ENCODE data around the gene RAB11FIP5. TPM values are rescaled to one million over a fixed set of nuclear protein-coding genes. Genes with fewer than 3 reads are reported as not detected.

The RAB11FIP5 gene
- total and polyA plus RNA-seq, 4 donors = 14.4 to 51.5 (median 36.2) TPM

- no peak overlapping the region for H3K4me3 ChIP-seq (ENCODE audit: low read length in 2 of 2)
- ATAC-seq (ENCODE audit: low FRiP score) = no peak
- DNase-seq = no peak
- no peaks in the 10 kb centered on the region for H3K36me3 ChIP-seq (ENCODE audit: control insufficient read depth in 1 of 2, insufficient read depth in 2 of 2, low read length in 1 of 2)
- intact Hi-C loops (cut with DNase I) = loop anchor here in 1 of 2 donors (2.0 kb wide), 1 partner anchor 20 kb away; no protein-coding TSS in a partner anchor
- no peaks in the 10 kb centered on the region for H3K27me3 ChIP-seq (ENCODE audit: control insufficient read depth in 1 of 2, insufficient read depth in 2 of 2, low read length in 1 of 2)
- peaks cover 0 to 4% of the 10 kb centered on the region in 2 donors for H3K4me1 ChIP-seq (ENCODE audit: control insufficient read depth in 1 of 2, insufficient read depth in 2 of 2, low read length in 2 of 2)
- WGBS, 2 donors = 34 to 42% methylated on average over 7 of the region's 7 CpGs
- peak overlapping the region in 1 of 2 donors; percentile 4 for H3K27ac ChIP-seq (ENCODE audit: low read depth in 1 of 2, low read length in 2 of 2)
- H3K9me3 ChIP-seq (ENCODE audit: control insufficient read depth, low read length) = no peaks in the 10 kb centered on the region
Observed at GRCh38 chr2:73091164-73091563, 21.6 kb downstream of the RAB11FIP5 start.

DNA sequence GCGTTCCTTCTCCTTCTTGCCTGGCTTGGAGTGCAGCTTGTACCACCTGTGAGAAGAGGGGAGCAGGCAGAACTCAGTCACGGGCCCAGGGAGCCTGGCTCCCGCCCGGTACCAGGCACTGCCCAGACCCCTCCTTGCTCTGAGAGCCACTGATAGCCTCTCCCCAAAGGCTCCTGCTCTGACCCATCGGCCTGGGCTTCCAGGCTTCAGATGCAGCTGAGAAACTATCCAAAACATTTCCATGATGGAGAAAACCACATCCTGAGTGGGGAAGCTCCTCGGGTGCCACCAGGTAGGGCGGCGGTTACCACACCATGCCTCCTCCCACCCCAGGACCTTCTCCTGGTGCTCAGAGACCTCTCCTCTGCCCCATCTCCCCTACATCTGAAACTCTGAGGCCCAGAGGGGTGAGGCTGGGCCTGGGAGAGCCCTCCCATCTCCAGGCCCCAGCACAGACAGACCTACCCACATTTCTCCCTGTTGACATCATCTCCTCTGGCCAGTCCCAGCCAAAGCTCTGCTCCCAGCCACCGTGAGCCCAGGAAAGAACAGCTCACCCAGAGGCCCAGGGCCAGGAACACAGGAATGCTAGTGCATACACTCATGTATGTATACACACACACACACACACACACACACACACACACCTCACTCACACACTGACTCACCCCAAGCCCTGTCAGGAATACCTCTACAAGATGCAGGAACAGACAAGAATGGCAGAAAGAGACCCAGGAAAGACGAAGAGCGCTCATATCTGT lies 23.3 kb downstream of the RAB11FIP5 start:
- Histone ChIP-seq H3K4me1 (ENCODE audit: control insufficient read depth in 1 of 2, insufficient read depth in 2 of 2, low read length in 2 of 2) (peaks cover 2 to 4% of the 10 kb centered on the region in 2 donors), H3K36me3 (ENCODE audit: control insufficient read depth in 1 of 2, insufficient read depth in 2 of 2, low read length in 1 of 2) (no peaks in the 10 kb centered on the region), H3K27ac (ENCODE audit: low read depth in 1 of 2, low read length in 2 of 2) (peak overlapping the region; percentile 40 to 86), H3K9me3 (ENCODE audit: control insufficient read depth, low read length) (no peaks in the 10 kb centered on the region), H3K27me3 (ENCODE audit: control insufficient read depth in 1 of 2, insufficient read depth in 2 of 2, low read length in 1 of 2) (no peaks in the 10 kb centered on the region), H3K4me3 (ENCODE audit: low read length in 2 of 2) (peak overlapping the region in 1 of 2 donors; percentile 2)
- ATAC-seq (ENCODE audit: low FRiP score) (peak; percentile 81), DNase-seq (peak; percentile 93 to 95)
- WGBS, 2 donors = 18 to 22% methylated on average over 11 of the region's 11 CpGs
- intact Hi-C loops (cut with DNase I) = loop anchor here (1.0 to 10.0 kb wide), 6 partner anchors 21 to 202 kb away; partner anchors contain the start of genes SMYD5 (in 2 of the 2) and SPR (in 1 of the 2)

- H3K27ac ChIP-seq (ENCODE audit: low read depth in 1 of 2, low read length in 2 of 2) = peak overlapping the region; percentile 40 to 86
Observed at GRCh38 chr2:73088703-73089102, 24.0 kb downstream of the RAB11FIP5 start.

DNA sequence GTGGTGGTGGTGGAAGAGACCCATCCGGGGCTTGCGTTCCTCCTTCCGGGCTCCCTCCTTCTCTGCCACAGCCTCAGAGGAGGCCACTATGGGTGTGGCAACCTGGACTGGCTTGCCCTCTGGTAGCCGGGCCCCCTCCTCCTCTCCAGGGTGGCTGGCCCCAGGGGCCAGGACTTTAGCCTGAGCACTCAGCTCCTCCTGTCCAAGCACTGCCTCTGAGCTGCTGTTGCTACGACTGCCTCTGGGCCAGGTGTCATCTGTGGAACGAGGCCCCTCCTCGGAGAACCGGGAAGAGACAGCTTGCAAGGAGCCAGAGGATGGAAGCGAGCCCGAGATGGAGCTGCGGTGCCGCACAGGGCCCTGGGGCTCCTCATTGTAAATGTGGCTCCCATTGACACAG lies 24.5 kb downstream of the RAB11FIP5 start:
- H3K4me1 ChIP-seq (ENCODE audit: control insufficient read depth in 1 of 2, insufficient read depth in 2 of 2, low read length in 2 of 2) = peaks cover 2 to 4% of the 10 kb centered on the region in 2 donors
- intact Hi-C loops (cut with DNase I) = loop anchor here (5.0 to 10.0 kb wide), 4 partner anchors 34 to 201 kb away; partner anchors contain the start of genes SMYD5 (in 2 of the 2) and SPR (in 1 of the 2)

More at GRCh38 chr2:73088703-73089102, 24.0 kb downstream of the RAB11FIP5 start:
- ATAC-seq (ENCODE audit: low FRiP score) (no peak), DNase-seq (peak in 1 of 2 donors; percentile 44)
- peak overlapping the region in 1 of 2 donors; percentile 2 for H3K4me3 ChIP-seq (ENCODE audit: low read length in 2 of 2)
- intact Hi-C loops (cut with DNase I) = loop anchor here (1.0 to 10.0 kb wide), 5 partner anchors 34 to 201 kb away; partner anchors contain the start of genes SMYD5 (in 2 of the 2) and SPR (in 1 of the 2)
- H3K36me3 ChIP-seq (ENCODE audit: control insufficient read depth in 1 of 2, insufficient read depth in 2 of 2, low read length in 1 of 2) = no peaks in the 10 kb centered on the region
- H3K9me3 ChIP-seq (ENCODE audit: control insufficient read depth, low read length) = no peaks in the 10 kb centered on the region
- no peaks in the 10 kb centered on the region for H3K27me3 ChIP-seq (ENCODE audit: control insufficient read depth in 1 of 2, insufficient read depth in 2 of 2, low read length in 1 of 2)
- WGBS, 2 donors = 45 to 51% methylated on average over 14 of the region's 14 CpGs
- H3K4me1 ChIP-seq (ENCODE audit: control insufficient read depth in 1 of 2, insufficient read depth in 2 of 2, low read length in 2 of 2) = peaks cover 2 to 4% of the 10 kb centered on the region in 2 donors

DNA sequence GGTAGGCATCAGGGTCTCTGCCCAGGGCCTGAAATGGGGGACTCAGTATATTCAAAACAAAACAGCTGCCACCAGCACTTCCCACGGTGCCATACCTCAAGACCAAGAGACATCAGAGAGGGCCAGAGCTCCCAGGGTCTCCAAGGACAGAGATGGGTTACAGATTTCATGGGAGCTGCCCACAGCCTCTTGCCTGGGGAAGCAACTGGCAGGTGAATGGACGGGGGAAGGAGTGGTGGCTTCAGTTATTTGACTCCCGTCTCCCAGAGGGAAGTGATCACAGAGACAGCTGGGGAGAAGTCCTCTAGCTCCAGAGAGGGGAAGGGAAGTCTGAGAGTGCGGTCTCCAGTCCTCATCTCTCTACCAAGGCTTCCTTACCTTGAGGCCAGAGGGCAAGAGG lies 25.4 kb downstream of the RAB11FIP5 start:
- intact Hi-C loops (cut with DNase I) = loop anchor here (5.0 to 10.0 kb wide), 4 partner anchors 35 to 200 kb away; partner anchors contain the start of genes SMYD5 (in 2 of the 2) and SPR (in 1 of the 2)
- no peak overlapping the region for H3K4me3 ChIP-seq (ENCODE audit: low read length in 2 of 2)

More for the DNA sequence above, 24.5 kb downstream of the RAB11FIP5 start:
- Histone ChIP-seq H3K4me3 (ENCODE audit: low read length in 2 of 2) (peak overlapping the region in 1 of 2 donors; percentile 4), H3K36me3 (ENCODE audit: control insufficient read depth in 1 of 2, insufficient read depth in 2 of 2, low read length in 1 of 2) (no peaks in the 10 kb centered on the region), H3K9me3 (ENCODE audit: control insufficient read depth, low read length) (no peaks in the 10 kb centered on the region), H3K27me3 (ENCODE audit: control insufficient read depth in 1 of 2, insufficient read depth in 2 of 2, low read length in 1 of 2) (no peaks in the 10 kb centered on the region), H3K27ac (ENCODE audit: low read depth in 1 of 2, low read length in 2 of 2) (peak overlapping the region in 1 of 2 donors; percentile 86)
- DNase-seq = peak in 1 of 2 donors; percentile 44
- WGBS, 2 donors = 30 to 31% methylated on average over 12 of the region's 12 CpGs
- no peak for ATAC-seq (ENCODE audit: low FRiP score)

DNA sequence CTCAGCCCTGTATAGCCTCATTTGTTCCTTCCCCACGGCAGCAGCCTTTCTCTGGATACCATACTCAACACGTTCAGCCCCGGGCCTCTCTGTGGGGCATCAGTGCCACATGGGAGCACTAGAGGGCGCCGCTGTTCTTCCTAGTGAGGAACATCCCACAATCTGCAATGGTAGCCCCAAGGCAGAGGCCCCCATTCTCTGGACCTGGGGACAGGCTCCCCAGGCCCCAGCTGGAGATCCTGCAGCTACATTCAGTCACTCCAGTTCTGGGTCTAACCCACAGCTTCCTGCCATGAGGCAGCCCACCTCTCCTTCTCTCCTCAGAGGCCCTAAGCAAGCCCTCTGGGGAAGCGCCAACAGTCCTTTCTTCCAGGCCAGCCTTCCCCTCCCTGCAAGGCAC lies 27.1 kb downstream of the RAB11FIP5 start:
- intact Hi-C loops (cut with DNase I) = loop anchor here (1.0 to 10.0 kb wide), 6 partner anchors 37 to 198 kb away; partner anchors contain the start of genes SMYD5 (in 2 of the 2) and SPR (in 1 of the 2)
- whole genome bisulfite sequencing, 2 donors = 14% methylated on average over 6 of the region's 6 CpGs
- H3K4me1 ChIP-seq (ENCODE audit: control insufficient read depth in 1 of 2, insufficient read depth in 2 of 2, low read length in 2 of 2) = peaks cover 2 to 4% of the 10 kb centered on the region in 2 donors
- ATAC-seq (ENCODE audit: low FRiP score) (peak; percentile 78), DNase-seq (peak; percentile 88 to 96)
- no peak overlapping the region for H3K4me3 ChIP-seq (ENCODE audit: low read length in 2 of 2)
- no peak overlapping the region for H3K27ac ChIP-seq (ENCODE audit: low read depth in 1 of 2, low read length in 2 of 2)
- no peaks in the 10 kb centered on the region for H3K36me3 ChIP-seq (ENCODE audit: control insufficient read depth in 1 of 2, insufficient read depth in 2 of 2, low read length in 1 of 2)
- H3K27me3 ChIP-seq (ENCODE audit: control insufficient read depth in 1 of 2, insufficient read depth in 2 of 2, low read length in 1 of 2) = no peaks in the 10 kb centered on the region
- no peaks in the 10 kb centered on the region for H3K9me3 ChIP-seq (ENCODE audit: control insufficient read depth, low read length)

More for the DNA sequence above, 25.4 kb downstream of the RAB11FIP5 start:
- no peak for DNase-seq
- H3K27ac ChIP-seq (ENCODE audit: low read depth in 1 of 2, low read length in 2 of 2) = no peak overlapping the region
- WGBS, 2 donors = 15% methylated on average over 4 of the region's 4 CpGs
- H3K9me3 ChIP-seq (ENCODE audit: control insufficient read depth, low read length) = no peaks in the 10 kb centered on the region
- peaks cover 2 to 4% of the 10 kb centered on the region in 2 donors for H3K4me1 ChIP-seq (ENCODE audit: control insufficient read depth in 1 of 2, insufficient read depth in 2 of 2, low read length in 2 of 2)
- ATAC-seq (ENCODE audit: low FRiP score) = no peak
- no peaks in the 10 kb centered on the region for H3K27me3 ChIP-seq (ENCODE audit: control insufficient read depth in 1 of 2, insufficient read depth in 2 of 2, low read length in 1 of 2)
- H3K36me3 ChIP-seq (ENCODE audit: control insufficient read depth in 1 of 2, insufficient read depth in 2 of 2, low read length in 1 of 2) = no peaks in the 10 kb centered on the region

GRCh38 chr2:73084971-73085370 lies 27.8 kb downstream of the RAB11FIP5 start:
- DNase-seq (no peak), ATAC-seq (ENCODE audit: low FRiP score) (no peak)
- H3K27me3 ChIP-seq (ENCODE audit: control insufficient read depth in 1 of 2, insufficient read depth in 2 of 2, low read length in 1 of 2) = no peaks in the 10 kb centered on the region
- peaks cover under 1 to 2% of the 10 kb centered on the region in 2 donors for H3K4me1 ChIP-seq (ENCODE audit: control insufficient read depth in 1 of 2, insufficient read depth in 2 of 2, low read length in 2 of 2)
- no peak overlapping the region for H3K4me3 ChIP-seq (ENCODE audit: low read length in 2 of 2)
- H3K36me3 ChIP-seq (ENCODE audit: control insufficient read depth in 1 of 2, insufficient read depth in 2 of 2, low read length in 1 of 2) = peaks cover 0 to 2% of the 10 kb centered on the region in 2 donors
- no peaks in the 10 kb centered on the region for H3K9me3 ChIP-seq (ENCODE audit: control insufficient read depth, low read length)
- 54 to 62% methylated on average over 3 of the region's 3 CpGs for WGBS, 2 donors
- no peak overlapping the region for H3K27ac ChIP-seq (ENCODE audit: low read depth in 1 of 2, low read length in 2 of 2)
- intact Hi-C loops (cut with DNase I) = loop anchor here (1.0 to 10.0 kb wide), 6 partner anchors 37 to 198 kb away; partner anchors contain the start of genes SMYD5 (in 2 of the 2) and SPR (in 1 of the 2)

DNA sequence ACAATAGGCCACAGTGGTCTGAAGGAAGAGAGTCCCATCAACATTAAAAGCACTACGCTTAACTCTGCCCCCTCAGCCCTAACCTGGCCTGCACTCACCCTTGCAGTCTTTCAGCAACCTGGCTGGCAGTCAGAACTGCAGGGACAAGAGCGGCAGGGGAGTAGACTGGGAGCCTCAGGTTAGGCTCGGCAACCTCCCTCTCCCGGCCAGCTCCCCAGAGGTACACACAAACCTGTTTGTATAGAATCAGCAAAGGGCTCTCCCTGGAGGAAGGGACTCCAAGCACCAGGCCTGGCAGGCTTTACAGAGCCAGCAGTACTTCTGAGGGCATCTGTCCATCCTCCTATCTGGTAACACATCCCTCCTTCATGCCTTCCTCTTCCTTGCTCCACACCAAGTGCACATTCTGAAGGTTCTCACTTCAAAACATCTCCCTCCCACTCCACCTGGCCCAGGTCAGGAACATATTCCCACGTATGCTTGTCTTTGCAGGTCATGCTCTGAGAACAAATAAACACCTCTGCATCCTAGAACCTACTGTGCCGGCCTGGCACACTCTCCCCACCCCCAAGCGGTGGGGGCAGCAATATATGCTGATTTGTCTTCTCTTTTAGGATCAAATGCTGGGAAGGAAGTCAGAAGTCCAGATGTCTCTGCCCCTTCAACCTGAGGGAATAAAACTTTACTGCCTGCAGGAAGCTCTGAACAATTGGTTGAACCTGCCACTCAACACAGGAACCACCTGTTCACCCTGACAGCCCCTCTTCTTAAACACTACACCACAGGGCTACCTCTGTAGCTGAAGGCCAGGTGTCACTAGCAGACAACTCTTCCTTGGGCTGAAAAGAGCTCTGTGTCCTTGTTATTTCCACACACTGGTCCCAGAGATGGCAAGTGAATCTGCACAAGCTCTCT lies 28.6 kb downstream of the RAB11FIP5 start:
- intact Hi-C loops (cut with DNase I) = loop anchor here in 1 of 2 donors (2.0 to 10.0 kb wide), 2 partner anchors 79 to 189 kb away; no protein-coding TSS in a partner anchor

More for the DNA sequence above, 28.6 kb downstream of the RAB11FIP5 start:
- WGBS, 2 donors = 50 to 56% methylated on average over 7 of the region's 7 CpGs
- Histone ChIP-seq H3K9me3 (ENCODE audit: control insufficient read depth, low read length) (no peaks in the 10 kb centered on the region), H3K27ac (ENCODE audit: low read depth in 1 of 2, low read length in 2 of 2) (no peak overlapping the region), H3K4me1 (ENCODE audit: control insufficient read depth in 1 of 2, insufficient read depth in 2 of 2, low read length in 2 of 2) (peaks cover 0 to 2% of the 10 kb centered on the region in 2 donors), H3K4me3 (ENCODE audit: low read length in 2 of 2) (no peak overlapping the region), H3K36me3 (ENCODE audit: control insufficient read depth in 1 of 2, insufficient read depth in 2 of 2, low read length in 1 of 2) (peaks cover 0 to 3% of the 10 kb centered on the region in 2 donors), H3K27me3 (ENCODE audit: control insufficient read depth in 1 of 2, insufficient read depth in 2 of 2, low read length in 1 of 2) (no peaks in the 10 kb centered on the region)
- no peak for ATAC-seq (ENCODE audit: low FRiP score)
- DNase-seq = no peak

Measured in aorta (tissue), 5 donors.